MM.1S (cell line): ENCODE data around the gene ZNF483.

Source experiments
- DNase-seq: peaks from one replicate; pipeline ENCODE4 v3.0.0-alpha.2; 2015
- H2AFZ ChIP-seq: fragments of 300-600 bp; sonication (generic); 2 replicates; pipeline ENCODE4 v1.6.0; 2016; ENCODE audit warnings: antibody characterized with exemption, low read length
- H3F3A ChIP-seq: fragments of 300-600 bp; sonication (generic); 2 replicates; pipeline ENCODE4 v1.6.1; 2016; ENCODE audit warnings: mild to moderate bottlenecking, antibody characterized with exemption, low read length, moderate library complexity, mixed read lengths; ENCODE audit not compliant: insufficient read depth
- H3K27ac ChIP-seq: fragments of 300-600 bp; sonication (generic); 2 replicates; pipeline ENCODE4 v1.5.1; 2016; ENCODE audit warnings: mild to moderate bottlenecking, low read length
- H3K27me3 ChIP-seq: fragments of 300-600 bp; sonication (generic); replicated peaks from 2 replicates; pipeline ENCODE4 v1.6.0; 2016; ENCODE audit warnings: low read length; ENCODE audit not compliant: insufficient read depth
- H3K36me3 ChIP-seq: fragments of 300-600 bp; sonication (generic); replicated peaks from 2 replicates; pipeline ENCODE4 v1.6.1; 2016; ENCODE audit warnings: mild to moderate bottlenecking, low read length, mixed read lengths; ENCODE audit not compliant: insufficient read depth
- H3K4me1 ChIP-seq: fragments of 300-600 bp; sonication (generic); 2 replicates; pipeline ENCODE4 v1.6.1; 2016; ENCODE audit warnings: low read length, mixed read lengths
- H3K4me2 ChIP-seq: fragments of 300-600 bp; sonication (generic); 2 replicates; pipeline ENCODE4 v1.6.0; 2016; ENCODE audit warnings: low read depth, low read length
- H3K4me3 ChIP-seq: fragments of 300-600 bp; sonication (generic); 2 replicates; pipeline ENCODE4 v1.5.1; 2016; ENCODE audit warnings: low read length, mixed read lengths
- H3K79me2 ChIP-seq: fragments of 300-600 bp; sonication (generic); 2 replicates; pipeline ENCODE4 v1.6.1; 2016; ENCODE audit warnings: mixed run types, low read length, mixed read lengths
- H3K9ac ChIP-seq: fragments of 300-600 bp; sonication (generic); 2 replicates; pipeline ENCODE4 v1.6.1; 2016; ENCODE audit warnings: low read length, mixed read lengths
- H3K9me2 ChIP-seq: fragments of 300-600 bp; sonication (generic); replicated peaks from 2 replicates; pipeline ENCODE4 v1.6.1; 2016; ENCODE audit warnings: mild to moderate bottlenecking, low read length, mixed read lengths; ENCODE audit not compliant: insufficient read depth
- H3K9me3 ChIP-seq: fragments of 300-600 bp; sonication (generic); replicated peaks from 2 replicates; pipeline ENCODE4 v1.6.1; 2016; ENCODE audit warnings: mild to moderate bottlenecking, low read length, mixed read lengths; ENCODE audit not compliant: insufficient read depth
- H4K20me1 ChIP-seq: fragments of 300-600 bp; sonication (generic); 2 replicates; pipeline ENCODE4 v1.6.1; 2016; ENCODE audit warnings: mild to moderate bottlenecking, low read length, moderate library complexity, mixed read lengths; ENCODE audit not compliant: insufficient read depth
- EZH2 ChIP-seq: fragments of 300-600 bp; sonication (generic); optimal IDR thresholded peaks from 2 replicates; pipeline ENCODE3; 2017; ENCODE audit warnings: low read depth, mild to moderate bottlenecking, antibody characterized with exemption, low read length, mixed read lengths
- EZH2phosphoT487 ChIP-seq: fragments of 300-600 bp; sonication (generic); IDR thresholded peaks from 2 replicates; pipeline ENCODE4 v1.6.1; 2018; ENCODE audit warnings: antibody characterized with exemption, low read length
- TF ChIP-seq, protein P1 (sequence below): fragments of 300-600 bp; sonication (generic); IDR thresholded peaks from 2 replicates; pipeline ENCODE4 v1.5.1; 2016; ENCODE audit warnings: antibody characterized with exemption, low read length, mixed read lengths

The ZNF483 gene

DNA sequence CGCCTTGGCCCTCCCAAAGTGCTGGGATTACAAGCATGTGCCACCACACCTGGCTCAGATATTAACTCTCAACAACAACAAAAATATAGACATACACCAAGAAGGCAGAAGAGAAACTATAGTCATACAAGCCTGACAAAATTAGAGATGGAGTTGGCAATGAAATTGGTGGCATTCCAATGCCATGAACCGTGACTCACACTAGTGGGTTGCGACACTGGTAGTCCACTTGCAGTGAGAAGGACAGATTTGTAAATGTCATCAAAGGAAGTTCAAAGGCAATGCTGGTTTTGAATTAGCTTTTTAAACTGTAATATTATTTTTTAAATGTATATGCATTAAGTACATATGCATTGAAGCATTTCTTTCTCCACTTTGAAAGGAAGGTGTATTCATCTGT, 97.6 kb downstream of the ZNF483 start:
- no peak overlapping the region for H3K27ac ChIP-seq
- no peaks in the 10 kb centered on the region for H3F3A ChIP-seq

More for the DNA sequence above, 97.6 kb downstream of the ZNF483 start:
- Histone ChIP-seq H3K9me2 (no peaks in the 10 kb centered on the region), H3K79me2 (no peaks in the 10 kb centered on the region), H3K36me3 (no peaks in the 10 kb centered on the region), H3K9ac (no peak overlapping the region), H3K4me3 (no peak overlapping the region), H2AFZ (no peak overlapping the region), H3K9me3 (no peaks in the 10 kb centered on the region), H3K4me2 (no peak overlapping the region), H3K4me1 (no peaks in the 10 kb centered on the region), H4K20me1 (no peaks in the 10 kb centered on the region), H3K27me3 (no peaks in the 10 kb centered on the region)
- TF ChIP-seq, protein P1, sequence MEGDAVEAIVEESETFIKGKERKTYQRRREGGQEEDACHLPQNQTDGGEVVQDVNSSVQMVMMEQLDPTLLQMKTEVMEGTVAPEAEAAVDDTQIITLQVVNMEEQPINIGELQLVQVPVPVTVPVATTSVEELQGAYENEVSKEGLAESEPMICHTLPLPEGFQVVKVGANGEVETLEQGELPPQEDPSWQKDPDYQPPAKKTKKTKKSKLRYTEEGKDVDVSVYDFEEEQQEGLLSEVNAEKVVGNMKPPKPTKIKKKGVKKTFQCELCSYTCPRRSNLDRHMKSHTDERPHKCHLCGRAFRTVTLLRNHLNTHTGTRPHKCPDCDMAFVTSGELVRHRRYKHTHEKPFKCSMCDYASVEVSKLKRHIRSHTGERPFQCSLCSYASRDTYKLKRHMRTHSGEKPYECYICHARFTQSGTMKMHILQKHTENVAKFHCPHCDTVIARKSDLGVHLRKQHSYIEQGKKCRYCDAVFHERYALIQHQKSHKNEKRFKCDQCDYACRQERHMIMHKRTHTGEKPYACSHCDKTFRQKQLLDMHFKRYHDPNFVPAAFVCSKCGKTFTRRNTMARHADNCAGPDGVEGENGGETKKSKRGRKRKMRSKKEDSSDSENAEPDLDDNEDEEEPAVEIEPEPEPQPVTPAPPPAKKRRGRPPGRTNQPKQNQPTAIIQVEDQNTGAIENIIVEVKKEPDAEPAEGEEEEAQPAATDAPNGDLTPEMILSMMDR, result no peak
- TF ChIP-seq EZH2phosphoT487, result no peak
- no peak for TF ChIP-seq EZH2
- no peak for DNase-seq
